Activated CD4-positive, alpha-beta T cell treated with anti-CD3 and anti-CD28 coated beads, Interleukin-2, amount 50 U/mL, for 1 hour (primary cell): Measurements from ENCODE around the gene KRT72.

Source experiments
- DNase-seq: peaks from one replicate; pipeline ENCODE4 v3.0.0-alpha.2; 2020

Gene KRT72

DNA sequence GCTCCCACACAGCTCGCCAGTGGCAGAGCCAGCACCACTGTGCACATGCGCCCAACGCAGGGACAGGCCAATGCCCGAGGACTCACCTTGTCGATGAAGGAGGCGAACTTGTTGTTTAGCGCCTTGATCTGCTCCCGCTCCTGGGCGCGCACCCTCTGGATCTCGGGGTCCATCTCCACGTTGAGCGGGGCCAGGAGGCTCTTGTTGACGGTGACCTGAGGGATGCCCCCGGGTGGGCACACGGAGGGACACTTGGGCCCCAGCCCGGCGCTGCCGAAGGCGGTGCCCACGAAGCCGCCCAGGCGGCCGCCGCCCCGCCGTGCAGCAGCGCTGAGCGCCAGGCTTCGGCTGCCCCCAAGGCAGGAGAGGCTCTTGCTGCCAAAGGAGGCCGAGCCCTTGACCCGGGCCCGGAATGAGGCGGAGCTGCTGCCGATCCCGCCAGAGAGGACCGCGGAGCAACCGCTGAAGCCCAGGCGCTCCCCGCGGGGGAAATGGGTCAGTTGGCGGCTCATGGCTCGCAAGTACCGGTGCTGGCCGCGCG is at the start of gene KRT72:
Gene KRT72 (minus strand): TSS at position 523 of the 541 bp plus-strand sequence. CDS start 11 bp downstream, at position 512.
- no peak for DNase-seq

DNA sequence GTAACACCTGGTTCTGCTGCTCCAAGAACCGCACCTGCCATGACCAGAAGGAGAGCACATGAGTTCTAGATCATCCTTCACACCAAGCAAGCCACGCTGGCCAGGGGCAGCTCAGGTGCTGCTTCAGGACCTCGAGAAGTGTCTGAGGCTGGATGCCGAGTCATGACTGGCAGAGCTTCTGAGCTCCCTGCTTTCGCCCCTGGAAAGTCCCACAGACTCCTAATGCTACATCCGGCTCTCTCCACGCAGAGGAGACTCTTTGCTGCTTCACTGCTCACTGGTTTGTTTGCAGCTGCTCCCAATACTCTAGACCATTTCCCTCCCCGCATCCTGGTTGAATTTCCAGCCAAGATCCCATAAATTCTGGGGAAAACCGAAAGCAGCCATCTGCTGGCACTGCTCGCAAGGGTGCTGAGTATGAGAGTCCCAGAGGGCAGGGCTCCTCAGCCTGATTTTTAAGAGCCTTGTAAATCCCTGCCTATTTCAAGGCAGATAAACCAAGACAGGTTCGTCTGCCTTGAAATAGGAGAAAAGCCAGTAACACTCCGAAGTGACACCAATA is 49.3 kb upstream of the KRT72 start:
- DNase-seq, result no peak

- DNase-seq, result no peak
These were observed 47.8 kb upstream of the KRT72 start for GRCh38 chr12:52649066-52649465.

DNA sequence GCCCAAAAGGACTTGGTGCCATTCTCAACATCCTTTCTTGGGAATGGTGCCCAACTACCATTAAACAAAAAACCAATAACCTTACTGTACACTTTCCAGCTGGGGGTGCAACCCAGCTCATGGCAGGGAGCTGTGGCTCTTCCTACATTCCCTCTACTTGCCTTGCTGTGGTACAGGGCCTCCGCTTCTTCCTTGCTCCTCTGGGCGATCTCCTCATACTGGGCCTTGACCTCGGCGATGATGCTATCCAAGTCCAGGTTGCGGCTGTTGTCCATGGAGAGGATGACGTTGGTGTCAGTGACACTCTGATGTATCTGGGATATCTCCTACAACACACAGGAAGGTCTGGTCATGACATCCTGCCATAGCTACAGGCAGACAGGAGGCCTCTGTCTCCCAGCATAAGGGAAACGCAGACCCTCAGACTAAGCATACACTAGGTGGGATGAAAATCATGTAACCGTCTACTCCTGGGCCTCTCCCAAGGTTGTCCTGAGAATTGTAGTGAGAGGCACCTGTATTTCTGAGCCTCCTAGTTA is 46.8 kb upstream of the KRT72 start:
- no peak for DNase-seq

GRCh38 chr12:52647601-52648000 is 46.3 kb upstream of the KRT72 start:
- DNase-seq, result no peak

- DNase-seq, result no peak
These were observed 45.4 kb upstream of the KRT72 start for GRCh38 chr12:52646613-52647012.

GRCh38 chr12:52645982-52646381 is 44.7 kb upstream of the KRT72 start:
- no peak for DNase-seq

- DNase-seq, result peak; percentile 28
These were observed 44.0 kb upstream of the KRT72 start for GRCh38 chr12:52645120-52645761.

DNA sequence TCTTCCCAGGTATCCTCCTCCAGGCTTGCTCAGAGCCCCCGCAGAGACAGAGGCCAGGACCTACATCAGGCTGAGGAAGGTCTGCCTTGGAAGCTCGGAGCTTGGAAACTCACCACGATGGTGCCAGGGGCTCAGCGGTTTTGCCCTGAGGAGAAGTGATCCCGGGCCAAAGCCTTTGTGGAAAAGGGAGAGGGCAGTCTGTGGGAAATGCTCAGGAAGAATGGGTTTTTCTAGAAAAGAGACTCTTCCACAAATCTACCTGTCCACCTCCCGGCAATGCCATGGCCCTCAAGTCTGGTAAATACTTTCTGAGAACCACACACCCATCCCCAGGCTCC is 42.8 kb upstream of the KRT72 start:
- no peak for DNase-seq

- no peak for DNase-seq
These were observed 42.2 kb upstream of the KRT72 start for GRCh38 chr12:52643233-52644077.

DNA sequence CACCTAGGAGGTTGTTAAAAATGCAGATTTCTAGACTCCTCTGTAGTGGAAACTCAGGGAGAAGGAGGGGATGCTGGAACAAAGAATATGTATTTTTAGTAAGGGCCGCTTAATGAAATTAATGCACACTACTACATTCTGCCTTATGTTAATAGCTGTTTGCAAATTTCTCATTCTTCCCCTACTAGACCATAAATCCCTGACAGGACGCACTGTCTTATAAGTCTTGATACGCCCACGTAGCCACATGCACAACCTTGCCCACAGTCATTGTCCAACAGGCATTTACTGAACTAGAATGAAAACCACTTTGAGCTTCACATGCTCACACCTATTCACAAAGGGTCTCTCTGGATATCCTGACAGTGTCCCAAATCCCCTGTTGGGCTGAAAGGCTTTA is 40.2 kb upstream of the KRT72 start:
- DNase-seq, result no peak

GRCh38 chr12:52637299-52637698 is 36.0 kb upstream of the KRT72 start:
- DNase-seq, result no peak

DNA sequence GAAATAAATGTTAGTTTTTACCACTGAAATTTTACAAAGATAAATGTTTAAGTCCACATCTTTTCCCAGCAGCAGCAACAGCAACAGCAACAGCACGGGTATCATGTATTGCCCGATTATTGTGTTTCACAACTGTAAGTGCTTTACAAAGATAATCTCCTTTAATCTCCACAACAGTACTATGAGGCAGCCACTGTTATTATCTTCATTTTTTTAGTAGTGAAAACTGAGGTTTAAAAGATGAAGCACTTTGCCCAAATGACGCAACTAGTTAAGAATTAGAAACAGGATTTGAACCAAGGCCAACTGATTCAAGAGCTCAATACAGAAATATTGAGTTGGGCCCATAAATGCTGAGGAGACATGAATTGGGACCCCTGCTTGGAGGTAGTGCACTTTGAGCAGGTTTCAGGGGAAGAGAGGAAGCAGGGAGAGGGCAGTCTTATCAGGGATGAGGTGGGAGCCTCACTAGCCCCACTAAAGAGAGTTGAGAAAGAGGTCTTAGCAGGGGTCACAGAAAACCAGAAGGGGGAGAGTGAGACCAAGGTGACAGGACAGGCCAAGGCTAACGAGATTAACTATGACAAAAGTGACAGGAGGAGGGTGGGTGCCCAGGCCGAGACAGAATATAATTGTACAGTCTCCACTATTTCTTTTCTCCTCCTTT is 35.5 kb upstream of the KRT72 start:
- DNase-seq, result no peak

- no peak for DNase-seq
These were observed 34.9 kb upstream of the KRT72 start for GRCh38 chr12:52636189-52636588.

DNA sequence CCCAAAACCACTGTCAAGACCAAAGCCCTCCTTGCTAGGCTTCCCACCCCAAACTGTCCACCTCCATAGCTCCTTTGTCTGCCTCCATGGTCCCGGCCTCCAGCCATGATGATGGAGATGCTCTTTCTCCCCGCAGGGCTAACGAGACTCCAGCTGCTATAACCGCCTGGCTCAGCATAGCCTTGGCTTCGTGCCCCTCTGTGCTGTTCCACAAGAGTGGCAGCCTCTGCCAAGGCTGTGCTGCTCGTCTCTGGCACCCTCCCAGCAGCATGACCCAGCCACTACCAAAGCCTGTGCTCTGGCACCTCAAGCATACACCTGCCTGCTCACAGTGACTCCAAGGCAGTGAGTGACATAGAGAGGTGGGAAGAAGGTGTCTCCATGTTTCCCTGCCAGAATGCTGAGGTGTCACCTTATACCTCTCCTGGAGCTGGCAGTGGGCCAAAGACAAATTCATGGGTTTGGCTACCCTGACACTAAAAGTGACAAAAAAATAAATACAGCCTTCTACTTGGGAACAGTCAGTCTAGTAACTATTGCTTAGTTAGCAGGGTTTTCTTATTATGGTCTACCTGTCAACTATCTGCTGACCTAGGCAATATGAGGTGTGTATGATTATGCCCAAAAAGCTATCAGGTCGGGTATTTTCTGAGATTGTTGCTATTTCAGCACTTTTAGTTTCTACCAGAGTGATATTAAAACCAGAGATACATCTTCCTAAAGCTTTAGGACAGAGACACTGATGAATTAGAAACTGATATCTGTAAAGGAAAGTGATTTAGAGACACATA is 33.2 kb upstream of the KRT72 start:
- no peak for DNase-seq

DNA sequence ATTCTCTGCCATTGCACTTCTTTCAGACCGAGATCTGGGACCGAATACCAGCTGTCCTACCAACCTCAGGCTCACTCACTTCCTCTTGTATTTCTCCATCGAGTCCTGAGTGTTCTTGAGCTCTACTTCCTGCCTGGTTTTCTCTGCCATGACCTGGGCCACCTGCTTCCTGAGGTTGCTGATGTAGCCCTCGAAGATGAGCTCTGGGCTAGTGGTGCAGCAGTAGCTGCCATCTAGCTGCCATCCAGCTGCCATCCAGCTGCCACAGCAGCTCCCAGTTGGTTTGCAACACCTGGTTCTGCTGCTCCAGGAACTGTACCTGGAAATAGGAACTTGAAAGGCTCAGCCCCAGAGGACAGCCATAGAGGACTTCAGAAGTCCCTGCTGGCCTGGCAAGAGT is 32.1 kb upstream of the KRT72 start:
- no peak for DNase-seq

GRCh38 chr12:52632656-52633055 is 31.4 kb upstream of the KRT72 start:
- no peak for DNase-seq

DNA sequence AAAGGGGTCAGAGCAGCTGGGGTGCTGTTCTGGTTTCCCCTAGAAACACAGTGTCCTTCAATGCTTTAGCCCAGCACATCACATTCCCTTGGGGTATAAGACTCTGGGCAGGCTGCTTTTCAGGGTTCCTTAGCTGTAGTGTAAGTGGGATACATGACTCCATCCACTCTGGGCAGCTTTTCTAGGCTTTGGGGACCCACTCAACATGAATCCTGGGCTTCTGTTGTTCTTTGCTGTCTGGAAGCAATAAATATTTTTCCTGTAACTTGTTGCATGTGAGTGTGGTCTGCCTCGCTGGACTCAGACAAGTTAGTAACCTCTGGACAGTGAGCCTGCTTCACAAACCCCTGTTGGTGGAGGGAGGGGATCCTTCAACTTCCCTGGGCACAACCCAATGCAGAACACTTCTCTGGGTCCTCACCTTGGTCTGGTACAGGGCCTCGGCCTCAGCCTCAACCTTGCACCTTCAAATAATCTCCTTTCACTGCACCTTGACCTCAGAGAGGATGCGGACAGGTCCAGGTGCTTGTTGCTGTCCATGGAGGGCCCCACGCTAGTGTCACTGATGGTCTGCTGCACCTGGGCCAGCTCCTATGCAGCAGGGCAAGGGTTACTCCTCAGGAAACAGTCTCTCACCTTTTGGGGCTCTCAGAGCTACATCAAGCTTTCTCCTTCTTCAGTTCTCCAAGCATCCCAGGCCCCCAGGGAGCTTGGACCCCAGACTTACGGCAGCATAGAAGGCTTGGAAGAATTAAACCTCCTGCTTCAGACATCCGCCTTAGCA is 30.6 kb upstream of the KRT72 start:
- DNase-seq, result no peak

- no peak for DNase-seq
These were observed 30.0 kb upstream of the KRT72 start for GRCh38 chr12:52631264-52631663.

- DNase-seq, result no peak
These were observed 29.4 kb upstream of the KRT72 start for GRCh38 chr12:52630599-52631200.

GRCh38 chr12:52630008-52630500 is 28.8 kb upstream of the KRT72 start:
- no peak for DNase-seq
